K562 (cell line): ENCODE results near the gene GALNS. TPM values are rescaled to one million over a fixed set of nuclear protein-coding genes. Genes with fewer than 3 reads are reported as not detected.

Source experiments
- ARID1B ChIP-seq: fragments of 450-650 bp; IDR thresholded peaks from 2 replicates; pipeline ENCODE4 v1.6.1; 2016; ENCODE audit warnings: antibody characterized with exemption, mild to moderate bottlenecking, inconsistent platforms
- CBFB ChIP-seq: sonication (generic); formaldehyde crosslinking; IDR thresholded peaks from 2 replicates; pipeline ENCODE4 v1.4.0; 2020; ENCODE audit warnings: mild to moderate bottlenecking, missing genetic modification reagents
- CBX1 ChIP-seq: sonication (generic); IDR thresholded peaks from 2 replicates; pipeline ENCODE4 v1.6.1; 2016; ENCODE audit warnings: antibody characterized with exemption, low read depth, mild to moderate bottlenecking
- CTBP1 ChIP-seq: fragments of 450-650 bp; IDR thresholded peaks from 2 replicates; pipeline ENCODE4 v1.6.1; 2016; ENCODE audit warnings: borderline replicate concordance
- EGR1 ChIP-seq: fragments of 450-650 bp; conservative IDR thresholded peaks from 2 replicates; pipeline ENCODE4 v1.6.1; 2017; ENCODE audit warnings: mild to moderate bottlenecking
- FOXK1 ChIP-seq: sonication (generic); formaldehyde crosslinking; IDR thresholded peaks from 2 replicates; pipeline ENCODE4 v1.8.0; 2022; ENCODE audit warnings: missing genetic modification reagents, mild to moderate bottlenecking, borderline replicate concordance
- HDAC6 ChIP-seq: IDR thresholded peaks from 2 replicates; pipeline ENCODE4 v1.6.1; 2012; ENCODE audit warnings: low read depth, mild to moderate bottlenecking, control low read depth, inconsistent platforms, low read length, moderate library complexity
- HIVEP1 ChIP-seq: fragments of 250-450 bp; sonication (Bioruptor Pico); IDR thresholded peaks from 2 replicates; pipeline ENCODE4 v1.4.0; 2020; ENCODE audit warnings: mild to moderate bottlenecking
- HMG20B ChIP-seq: fragments of 250-450 bp; sonication (Bioruptor Pico); IDR thresholded peaks from 2 replicates; pipeline ENCODE4 v1.5.0; 2021; ENCODE audit warnings: mild to moderate bottlenecking
- JUN ChIP-seq, 2 experiments: sonication (generic) in 1 of 2; formaldehyde crosslinking in 1 of 2; IDR thresholded peaks; 2 replicates each; pipeline versions ENCODE4 v1.6.1 to v1.8.0; 2012 to 2022; ENCODE audit warnings: borderline replicate concordance in 2 of 2, mild to moderate bottlenecking in 2 of 2, improper control_type of control experiment in 1 of 2, low read depth in 1 of 2, low read length in 1 of 2, missing genetic modification reagents in 1 of 2
- MED1 ChIP-seq: sonication (generic); formaldehyde crosslinking; IDR thresholded peaks from 2 replicates; pipeline ENCODE4 v1.8.1; 2023; ENCODE audit warnings: missing genetic modification reagents, borderline replicate concordance
- NCOA4 ChIP-seq: fragments of 450-650 bp; IDR thresholded peaks from 2 replicates; pipeline ENCODE4 v1.6.1; 2018; ENCODE audit warnings: mild to moderate bottlenecking; ENCODE audit not compliant: partially characterized antibody
- NFXL1 ChIP-seq: fragments of 450-650 bp; formaldehyde crosslinking; IDR thresholded peaks from 2 replicates; pipeline ENCODE4 v1.4.0; 2021; ENCODE audit warnings: mild to moderate bottlenecking
- NRF1 ChIP-seq, 2 experiments: fragments of 450-650 bp; IDR thresholded peaks in 1 of 2; conservative IDR thresholded peaks in 1 of 2; 2 replicates each; pipeline ENCODE4 v1.6.1; 2014; ENCODE audit warnings: mild to moderate bottlenecking in 2 of 2
- RAD51 ChIP-seq: fragments of 450-650 bp; IDR thresholded peaks from 2 replicates; pipeline ENCODE4 v1.7.1; 2016; ENCODE audit warnings: low read depth, mild to moderate bottlenecking, borderline replicate concordance
- ZNF224 ChIP-seq: sonication (generic); formaldehyde crosslinking; IDR thresholded peaks from 2 replicates; pipeline ENCODE4 v1.8.0; 2022; ENCODE audit warnings: mild to moderate bottlenecking, missing genetic modification reagents
- ZNF316 ChIP-seq: fragments of 450-650 bp; IDR thresholded peaks from 2 replicates; pipeline ENCODE4 v1.6.1; 2016
- ZNF561 ChIP-seq: fragments of 450-650 bp; formaldehyde crosslinking; conservative IDR thresholded peaks from 2 replicates; pipeline ENCODE4 v1.4.0; 2020; ENCODE audit warnings: mild to moderate bottlenecking, moderate library complexity
- ZNF740 ChIP-seq, 3 experiments: fragments of 200-800 bp in 1 of 3; sonication (Bioruptor generic) in 1 of 3; sonication (generic) in 1 of 3; formaldehyde crosslinking in 1 of 3; IDR thresholded peaks; 2 replicates each; pipeline versions ENCODE4 v1.6.1 to v1.8.0; 2016 to 2022; ENCODE audit warnings: mild to moderate bottlenecking in 2 of 3, missing compliant biosample characterization in 2 of 3, missing genetic modification characterization in 2 of 3, missing genetic modification reagents in 1 of 3
- ZNF778 ChIP-seq: fragments of 450-650 bp; formaldehyde crosslinking; IDR thresholded peaks from 2 replicates; pipeline ENCODE4 v1.4.0; 2020; ENCODE audit warnings: mild to moderate bottlenecking, moderate library complexity
- polyA plus RNA-seq, 8 experiments: library from polyadenylated mRNA; depleted of rRNA in 4 of 8; stranded (reverse) in 5 of 8; unstranded in 3 of 8; fragments of >200 nt; fragmentation: Nextera tagmentation in 2 of 8; fragmentation: Illumina TruSeq in 1 of 8; extraction: Ambion mirVana in 2 of 8; extraction: Trizol in 1 of 8; gene quantifications; 2 replicates each; pipeline versions ENCODE4 v1.2.1 to v1.2.3, GENCODE V29; 2011 to 2014; ENCODE audit warnings: inconsistent platforms in 1 of 8, missing spikeins in 1 of 8
- total RNA-seq, 7 experiments: library from RNA; depleted of rRNA in 6 of 7; stranded (reverse); fragments of >200 nt in 6 of 7; fragmentation: Illumina TruSeq in 2 of 7; extraction: Trizol in 2 of 7; gene quantifications; 2 replicates each; pipeline versions ENCODE4 v1.2.1 to v1.2.3, GENCODE V29; 2011 to 2021; ENCODE audit warnings: low replicate concordance in 1 of 7
- TF ChIP-seq, protein P1 (sequence below), 2 experiments: fragments of 450-650 bp in 1 of 2; IDR thresholded peaks; 2 replicates each; pipeline ENCODE4 v1.6.1; 2011 to 2017; ENCODE audit warnings: low read depth in 2 of 2, antibody characterized with exemption in 1 of 2, borderline replicate concordance in 1 of 2, low read length in 1 of 2, mild to moderate bottlenecking in 1 of 2, mixed read lengths in 1 of 2; ENCODE audit not compliant: control insufficient read depth in 1 of 2
- TF ChIP-seq, protein P2 (sequence below): fragments of 250-450 bp; sonication (Bioruptor Pico); IDR thresholded peaks from 2 replicates; pipeline ENCODE4 v1.9.0; 2021; ENCODE audit warnings: mild to moderate bottlenecking, inconsistent platforms

The GALNS gene
- total and polyA plus RNA-seq, 9 of the 15 experiments (the other 6 are each of a cell fraction or from before 2014, with no cell fraction given) = 0.38 to 13.2 (median 4.3) TPM

DNA sequence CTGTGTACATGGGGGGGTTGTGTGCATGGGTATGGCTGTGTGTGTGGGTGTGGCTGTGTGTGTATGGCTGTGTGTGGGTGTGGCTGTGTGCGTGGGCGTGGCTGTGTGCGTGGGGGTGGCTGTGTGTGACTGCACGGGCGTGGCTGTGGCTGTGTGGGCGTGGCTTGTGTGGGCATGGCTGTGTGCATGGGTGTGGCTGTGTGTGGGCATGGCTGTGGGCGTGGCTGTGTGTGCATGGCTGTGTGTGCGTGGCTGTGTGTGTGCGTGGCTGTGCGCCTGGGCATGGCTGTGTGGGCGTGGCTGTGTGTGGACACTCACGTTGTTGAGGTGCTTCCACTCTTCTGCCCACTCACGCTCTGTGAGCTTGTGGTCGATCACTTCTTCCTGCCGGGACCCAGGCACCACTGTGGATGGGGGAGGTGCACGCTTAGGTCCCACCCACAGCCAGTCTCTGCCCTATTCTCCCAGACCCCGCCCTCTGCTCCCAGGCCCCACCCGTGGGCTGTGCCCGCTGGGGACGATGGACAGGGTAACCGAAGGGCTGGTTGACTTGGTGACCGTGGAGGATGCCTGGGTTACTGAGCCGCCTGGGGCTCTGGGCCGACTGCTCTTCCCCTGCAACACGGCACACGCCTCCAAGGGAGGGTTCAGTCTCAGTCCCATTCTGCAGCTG, 25.7 kb upstream of the GALNS start (continued):
- TF ChIP-seq, protein P1, sequence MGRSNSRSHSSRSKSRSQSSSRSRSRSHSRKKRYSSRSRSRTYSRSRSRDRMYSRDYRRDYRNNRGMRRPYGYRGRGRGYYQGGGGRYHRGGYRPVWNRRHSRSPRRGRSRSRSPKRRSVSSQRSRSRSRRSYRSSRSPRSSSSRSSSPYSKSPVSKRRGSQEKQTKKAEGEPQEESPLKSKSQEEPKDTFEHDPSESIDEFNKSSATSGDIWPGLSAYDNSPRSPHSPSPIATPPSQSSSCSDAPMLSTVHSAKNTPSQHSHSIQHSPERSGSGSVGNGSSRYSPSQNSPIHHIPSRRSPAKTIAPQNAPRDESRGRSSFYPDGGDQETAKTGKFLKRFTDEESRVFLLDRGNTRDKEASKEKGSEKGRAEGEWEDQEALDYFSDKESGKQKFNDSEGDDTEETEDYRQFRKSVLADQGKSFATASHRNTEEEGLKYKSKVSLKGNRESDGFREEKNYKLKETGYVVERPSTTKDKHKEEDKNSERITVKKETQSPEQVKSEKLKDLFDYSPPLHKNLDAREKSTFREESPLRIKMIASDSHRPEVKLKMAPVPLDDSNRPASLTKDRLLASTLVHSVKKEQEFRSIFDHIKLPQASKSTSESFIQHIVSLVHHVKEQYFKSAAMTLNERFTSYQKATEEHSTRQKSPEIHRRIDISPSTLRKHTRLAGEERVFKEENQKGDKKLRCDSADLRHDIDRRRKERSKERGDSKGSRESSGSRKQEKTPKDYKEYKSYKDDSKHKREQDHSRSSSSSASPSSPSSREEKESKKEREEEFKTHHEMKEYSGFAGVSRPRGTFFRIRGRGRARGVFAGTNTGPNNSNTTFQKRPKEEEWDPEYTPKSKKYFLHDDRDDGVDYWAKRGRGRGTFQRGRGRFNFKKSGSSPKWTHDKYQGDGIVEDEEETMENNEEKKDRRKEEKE (IDR thresholded peaks at IDR 0.05; ENCODE audit: borderline replicate concordance in 1 of 2, control insufficient read depth in 1 of 2, low read depth in 2 of 2, low read length in 1 of 2) = 0 out of 4 replicates have a peak, but pooled peaks of 1 of the 2 experiments have one; percentile 82
- peak; percentile 63; the same call in 1 of the 2 replicates for TF ChIP-seq CBFB (CRISPR knock-in tag)
- TF ChIP-seq ZNF316 = 0 out of 2 replicates have a peak, but pooled peaks have one; percentile 12
- peak; percentile 46 for TF ChIP-seq ARID1B
- TF ChIP-seq CBX1 = peak; percentile 60; the same call in 1 of the 2 replicates
- no peak for TF ChIP-seq HDAC6
- TF ChIP-seq HIVEP1 (CRISPR knock-in tag) = no peak
- TF ChIP-seq NFXL1 (CRISPR knock-in tag) = no peak
- TF ChIP-seq, protein P2, sequence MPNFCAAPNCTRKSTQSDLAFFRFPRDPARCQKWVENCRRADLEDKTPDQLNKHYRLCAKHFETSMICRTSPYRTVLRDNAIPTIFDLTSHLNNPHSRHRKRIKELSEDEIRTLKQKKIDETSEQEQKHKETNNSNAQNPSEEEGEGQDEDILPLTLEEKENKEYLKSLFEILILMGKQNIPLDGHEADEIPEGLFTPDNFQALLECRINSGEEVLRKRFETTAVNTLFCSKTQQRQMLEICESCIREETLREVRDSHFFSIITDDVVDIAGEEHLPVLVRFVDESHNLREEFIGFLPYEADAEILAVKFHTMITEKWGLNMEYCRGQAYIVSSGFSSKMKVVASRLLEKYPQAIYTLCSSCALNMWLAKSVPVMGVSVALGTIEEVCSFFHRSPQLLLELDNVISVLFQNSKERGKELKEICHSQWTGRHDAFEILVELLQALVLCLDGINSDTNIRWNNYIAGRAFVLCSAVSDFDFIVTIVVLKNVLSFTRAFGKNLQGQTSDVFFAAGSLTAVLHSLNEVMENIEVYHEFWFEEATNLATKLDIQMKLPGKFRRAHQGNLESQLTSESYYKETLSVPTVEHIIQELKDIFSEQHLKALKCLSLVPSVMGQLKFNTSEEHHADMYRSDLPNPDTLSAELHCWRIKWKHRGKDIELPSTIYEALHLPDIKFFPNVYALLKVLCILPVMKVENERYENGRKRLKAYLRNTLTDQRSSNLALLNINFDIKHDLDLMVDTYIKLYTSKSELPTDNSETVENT (CRISPR knock-in tag) = no peak
- peak; percentile 57 to 69 for TF ChIP-seq NRF1 (conservative IDR thresholded peaks at IDR 0.05 in 1 of 2, IDR thresholded peaks at IDR 0.05 in 1 of 2)
- peak; percentile 46; the same call in 1 of the 2 replicates for TF ChIP-seq CTBP1
- no peak for TF ChIP-seq ZNF224 (CRISPR knock-in tag)
- no peak for TF ChIP-seq ZNF561 (CRISPR knock-in tag)
- no peak for TF ChIP-seq MED1
- TF ChIP-seq HMG20B (CRISPR knock-in tag) = no peak
- TF ChIP-seq JUN (IDR thresholded peaks at IDR 0.05; ENCODE audit: borderline replicate concordance, low read depth, low read length) = no peak
- no peak for TF ChIP-seq JUN (CRISPR knock-in tag; IDR thresholded peaks at IDR 0.05; ENCODE audit: borderline replicate concordance)
- no peak for TF ChIP-seq RAD51
- TF ChIP-seq ZNF740 (CRISPR knock-in tag; IDR thresholded peaks at IDR 0.05) = peak; percentile 72
- no peak for TF ChIP-seq ZNF740 (tag; IDR thresholded peaks at IDR 0.05)
- TF ChIP-seq FOXK1 = 0 out of 2 replicates have a peak, but pooled peaks have one; percentile 30
- peak; percentile 30 for TF ChIP-seq NCOA4
- TF ChIP-seq ZNF778 (CRISPR knock-in tag) = no peak
- TF ChIP-seq EGR1 = peak; percentile 99
